ENCODE data around the gene CCDC136.

The CCDC136 gene

GRCh38 chr7:128861957-128862570 is 70.3 kb downstream of the CCDC136 start:
- peak overlapping the region; percentile 49 for H3K4me3 ChIP-seq (ENCODE audit: low read depth, low read length)
- DNase-seq (ENCODE audit: low read depth, low spot score): no peak
- POLR2A ChIA-PET: interaction anchor here (1.2 to 2.7 kb wide), 5 partner anchors 15 to 33 kb away, joined by 4 to 20 read pairs (median 6); no protein-coding TSS in a partner anchor
- CTCF ChIA-PET: interaction anchor here (0.6 to 17.9 kb wide), 11 partner anchors 10 to 229 kb away, joined by 3 to 203 read pairs (median 4); no protein-coding TSS in a partner anchor
- no peak for TF ChIP-seq CTCF (IDR thresholded peaks at IDR 0.05; ENCODE audit: insufficient read depth, low read length, missing control alignments)

- TF ChIP-seq CTCF (IDR thresholded peaks at IDR 0.05; ENCODE audit: insufficient read depth, low read length, missing control alignments): no peak
- ChIA-PET CTCF (interaction anchor here (0.7 to 17.9 kb wide), 16 partner anchors 9 to 228 kb away, joined by 3 to 203 read pairs (median 4); no protein-coding TSS in a partner anchor), POLR2A (interaction anchor here (0.5 to 2.7 kb wide), 6 partner anchors 19 to 204 kb away, joined by 3 to 20 read pairs (median 6); no protein-coding TSS in a partner anchor)
- peak within 1 kb of the TSS; percentile 85 for H3K4me3 ChIP-seq (ENCODE audit: low read depth, low read length)
- DNase-seq (ENCODE audit: low read depth, low spot score): peak; percentile 71
Measured at GRCh38 chr7:128862571-128863432, 71.0 kb downstream of the CCDC136 start, which contains the start of gene ATP6V1F. Gene ATP6V1F, plus strand, starts transcription at chr7:128862856. Its CDS starts 49 bp downstream, at chr7:128862905.

GRCh38 chr7:128863433-128863989 is 71.7 kb downstream of the CCDC136 start:
- peak; percentile 58 for TF ChIP-seq CTCF (IDR thresholded peaks at IDR 0.05; ENCODE audit: insufficient read depth, low read length, missing control alignments)
- ChIA-PET CTCF (interaction anchor here (0.7 to 17.9 kb wide), 16 partner anchors 8 to 227 kb away, joined by 3 to 203 read pairs (median 4); no protein-coding TSS in a partner anchor), POLR2A (interaction anchor here (0.5 to 2.7 kb wide), 6 partner anchors 20 to 205 kb away, joined by 3 to 20 read pairs (median 6); no protein-coding TSS in a partner anchor)
- H3K4me3 ChIP-seq (ENCODE audit: low read depth, low read length): peak overlapping the region; percentile 85
- DNase-seq (ENCODE audit: low read depth, low spot score): no peak

- no peak overlapping the region for H3K4me3 ChIP-seq (ENCODE audit: low read depth, low read length)
- DNase-seq (ENCODE audit: low read depth, low spot score): no peak
- ChIA-PET CTCF (interaction anchor here (17.9 kb wide), 1 partner anchor 17 kb away, joined by 203 read pairs; no protein-coding TSS in a partner anchor), POLR2A (no interaction called here)
- TF ChIP-seq CTCF (IDR thresholded peaks at IDR 0.05; ENCODE audit: insufficient read depth, low read length, missing control alignments): no peak
Measured at GRCh38 chr7:128865303-128865702, 73.5 kb downstream of the CCDC136 start.

GRCh38 chr7:128865996-128866877 is 74.5 kb downstream of the CCDC136 start:
- H3K4me3 ChIP-seq (ENCODE audit: low read depth, low read length): no peak overlapping the region
- TF ChIP-seq CTCF (IDR thresholded peaks at IDR 0.05; ENCODE audit: insufficient read depth, low read length, missing control alignments): no peak
- DNase-seq (ENCODE audit: low read depth, low spot score): no peak
- ChIA-PET POLR2A (no interaction called here), CTCF (interaction anchor here (17.9 kb wide), 1 partner anchor 16 kb away, joined by 203 read pairs; no protein-coding TSS in a partner anchor)
